ENCODE data around the gene SLC11A2. TPM values are rescaled to one million over a fixed set of nuclear protein-coding genes. Genes with fewer than 3 reads are reported as not detected.

Gene SLC11A2
- polyA plus RNA-seq, 1 experiment = 51.4 TPM

- Histone ChIP-seq H3K4me3 (ENCODE audit: low read depth, low read length) (no peak overlapping the region), H3K27me3 (ENCODE audit: control insufficient read depth, insufficient read depth, low read length) (no peaks in the 10 kb centered on the region), H3K36me3 (ENCODE audit: control insufficient read depth, insufficient read depth, low read length) (peaks cover 15% of the 10 kb centered on the region)
- TF ChIP-seq, protein P1, sequence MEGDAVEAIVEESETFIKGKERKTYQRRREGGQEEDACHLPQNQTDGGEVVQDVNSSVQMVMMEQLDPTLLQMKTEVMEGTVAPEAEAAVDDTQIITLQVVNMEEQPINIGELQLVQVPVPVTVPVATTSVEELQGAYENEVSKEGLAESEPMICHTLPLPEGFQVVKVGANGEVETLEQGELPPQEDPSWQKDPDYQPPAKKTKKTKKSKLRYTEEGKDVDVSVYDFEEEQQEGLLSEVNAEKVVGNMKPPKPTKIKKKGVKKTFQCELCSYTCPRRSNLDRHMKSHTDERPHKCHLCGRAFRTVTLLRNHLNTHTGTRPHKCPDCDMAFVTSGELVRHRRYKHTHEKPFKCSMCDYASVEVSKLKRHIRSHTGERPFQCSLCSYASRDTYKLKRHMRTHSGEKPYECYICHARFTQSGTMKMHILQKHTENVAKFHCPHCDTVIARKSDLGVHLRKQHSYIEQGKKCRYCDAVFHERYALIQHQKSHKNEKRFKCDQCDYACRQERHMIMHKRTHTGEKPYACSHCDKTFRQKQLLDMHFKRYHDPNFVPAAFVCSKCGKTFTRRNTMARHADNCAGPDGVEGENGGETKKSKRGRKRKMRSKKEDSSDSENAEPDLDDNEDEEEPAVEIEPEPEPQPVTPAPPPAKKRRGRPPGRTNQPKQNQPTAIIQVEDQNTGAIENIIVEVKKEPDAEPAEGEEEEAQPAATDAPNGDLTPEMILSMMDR (IDR thresholded peaks at IDR 0.05; ENCODE audit: insufficient read depth, low read depth, low read length) = no peak
- no peak for DNase-seq (ENCODE audit: low read depth)
- ChIA-PET POLR2A (no interaction called here), CTCF (interaction anchor here (0.5 to 6.3 kb wide), 5 partner anchors 10 to 223 kb away, joined by 3 to 64 read pairs (median 3); partner anchors contain the start of gene ATF1)
These were observed 37.3 kb downstream of the SLC11A2 start for GRCh38 chr12:50988871-50989270.

- POLR2A ChIA-PET = interaction anchor here (0.5 kb wide), 1 partner anchor 223 kb away, joined by 3 read pairs; no protein-coding TSS in a partner anchor
- DNase-seq (ENCODE audit: low read depth) = no peak
- TF ChIP-seq, protein P1 (IDR thresholded peaks at IDR 0.05; ENCODE audit: insufficient read depth, low read depth, low read length) = no peak
These were observed 38.1 kb downstream of the SLC11A2 start for GRCh38 chr12:50988051-50988450.

DNA sequence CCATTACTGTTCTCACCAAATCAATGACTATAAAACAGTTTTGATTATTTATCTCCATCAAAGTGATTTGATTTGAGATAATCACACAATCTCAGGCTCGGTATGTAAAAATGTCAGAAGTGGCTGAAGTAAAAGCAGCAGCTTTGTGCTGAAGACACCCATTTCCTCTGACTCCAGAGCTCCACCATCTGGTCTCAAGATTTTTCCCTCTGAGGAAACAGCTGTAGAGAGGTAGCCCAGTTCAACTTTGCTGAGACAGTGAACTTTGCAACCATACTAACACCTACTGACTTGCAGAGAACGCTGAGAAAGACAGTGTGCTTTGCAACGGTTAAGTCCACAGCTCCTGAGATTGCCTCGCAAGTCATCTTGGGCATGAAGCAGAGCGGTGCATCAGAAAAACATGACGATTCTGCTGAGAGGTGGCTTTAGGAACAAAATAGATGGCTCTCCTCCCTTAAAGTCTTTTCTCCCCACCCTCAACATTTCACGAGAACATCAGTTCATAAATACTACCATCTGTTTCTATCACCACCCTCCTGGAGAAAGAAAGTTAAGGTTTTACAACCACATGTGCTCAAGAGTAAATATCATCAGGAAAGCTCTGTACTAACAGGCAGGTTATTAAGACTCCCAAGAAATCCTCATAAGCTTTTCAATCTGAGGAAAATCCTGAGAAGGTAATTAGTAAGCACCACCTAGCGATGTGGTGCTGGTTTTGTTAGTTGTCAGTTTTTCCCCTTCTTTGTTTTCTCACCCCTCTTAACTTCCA, 39.0 kb downstream of the SLC11A2 start:
- DNase-seq (ENCODE audit: low read depth) = peak; percentile 21
- ChIA-PET CTCF (interaction anchor here (0.6 to 6.3 kb wide), 24 partner anchors 8 to 915 kb away, joined by 3 to 64 read pairs (median 4); partner anchors contain the start of genes ATF1, DIP2B and SLC11A2), POLR2A (no interaction called here)
- TF ChIP-seq, protein P1 (IDR thresholded peaks at IDR 0.05; ENCODE audit: insufficient read depth, low read depth, low read length) = peak; percentile 67
- Histone ChIP-seq H3K36me3 (ENCODE audit: control insufficient read depth, insufficient read depth, low read length) (peaks cover 11% of the 10 kb centered on the region), H3K27me3 (ENCODE audit: control insufficient read depth, insufficient read depth, low read length) (no peaks in the 10 kb centered on the region), H3K4me3 (ENCODE audit: low read depth, low read length) (no peak overlapping the region)

More at GRCh38 chr12:50988051-50988450, 38.1 kb downstream of the SLC11A2 start:
- Histone ChIP-seq H3K27me3 (ENCODE audit: control insufficient read depth, insufficient read depth, low read length) (no peaks in the 10 kb centered on the region), H3K4me3 (ENCODE audit: low read depth, low read length) (no peak overlapping the region), H3K36me3 (ENCODE audit: control insufficient read depth, insufficient read depth, low read length) (peaks cover 15% of the 10 kb centered on the region)
- CTCF ChIA-PET = interaction anchor here (1.2 to 6.3 kb wide), 12 partner anchors 7 to 353 kb away, joined by 3 to 64 read pairs (median 4); partner anchors contain the start of gene ATF1

DNA sequence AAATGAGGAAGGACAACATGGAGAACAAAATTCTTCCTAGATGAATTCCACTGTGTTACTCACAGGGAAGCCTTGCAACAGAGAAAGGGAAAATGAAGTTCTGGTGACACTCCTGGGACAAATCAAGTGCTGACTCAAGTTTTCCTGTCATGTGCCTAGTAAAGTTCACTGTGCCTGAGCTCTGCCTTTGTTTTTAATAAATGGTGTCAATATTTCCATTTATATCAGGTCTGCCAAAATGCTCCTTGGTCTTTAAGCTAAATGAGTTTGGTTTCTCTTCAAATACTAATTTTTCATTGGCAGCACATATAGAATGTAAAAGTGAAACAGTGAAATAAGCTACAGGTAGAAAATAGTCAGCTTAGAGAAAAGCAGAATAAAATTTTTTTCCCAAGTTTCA, 40.9 kb downstream of the SLC11A2 start:
- no peaks in the 10 kb centered on the region; the same call in 1 of the 2 replicates for H3K36me3 ChIP-seq (ENCODE audit: control insufficient read depth, insufficient read depth, low read length)
- peak; percentile 33 for DNase-seq (ENCODE audit: low read depth)
- TF ChIP-seq, protein P1 (IDR thresholded peaks at IDR 0.05; ENCODE audit: insufficient read depth, low read depth, low read length) = no peak
- ChIA-PET CTCF (interaction anchor here (0.8 to 6.3 kb wide), 13 partner anchors 9 to 480 kb away, joined by 3 to 64 read pairs (median 3); partner anchors contain the start of gene ATF1), POLR2A (interaction anchor here (0.5 to 0.7 kb wide), 3 partner anchors 34 to 583 kb away, joined by 3 to 11 read pairs (median 4); no protein-coding TSS in a partner anchor)
- no peaks in the 10 kb centered on the region for H3K27me3 ChIP-seq (ENCODE audit: control insufficient read depth, insufficient read depth, low read length)
- H3K4me3 ChIP-seq (ENCODE audit: low read depth, low read length) = no peak overlapping the region
